ENCODE measurements around the gene SLC22A1.

DNA sequence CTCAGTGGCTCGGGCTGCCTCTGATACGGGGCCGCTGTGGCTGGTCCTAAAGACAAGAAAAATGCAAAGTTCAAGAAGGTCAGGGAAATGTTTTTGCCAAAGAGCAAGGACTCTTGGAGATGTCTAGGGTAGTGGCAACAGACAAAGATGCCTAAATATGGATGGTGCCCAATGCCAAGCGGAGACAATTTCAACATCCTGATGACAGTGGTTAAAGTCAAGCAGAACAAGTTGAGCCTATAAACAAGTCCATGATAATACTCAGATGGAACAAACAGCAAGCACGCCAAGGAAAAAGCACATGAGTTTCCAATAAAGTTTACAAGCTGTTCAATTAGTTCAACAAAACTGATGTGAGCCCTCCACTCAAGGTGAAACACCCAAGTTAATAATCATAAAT lies 51.1 kb downstream of the SLC22A1 start:
- TF ChIP-seq, protein P1, sequence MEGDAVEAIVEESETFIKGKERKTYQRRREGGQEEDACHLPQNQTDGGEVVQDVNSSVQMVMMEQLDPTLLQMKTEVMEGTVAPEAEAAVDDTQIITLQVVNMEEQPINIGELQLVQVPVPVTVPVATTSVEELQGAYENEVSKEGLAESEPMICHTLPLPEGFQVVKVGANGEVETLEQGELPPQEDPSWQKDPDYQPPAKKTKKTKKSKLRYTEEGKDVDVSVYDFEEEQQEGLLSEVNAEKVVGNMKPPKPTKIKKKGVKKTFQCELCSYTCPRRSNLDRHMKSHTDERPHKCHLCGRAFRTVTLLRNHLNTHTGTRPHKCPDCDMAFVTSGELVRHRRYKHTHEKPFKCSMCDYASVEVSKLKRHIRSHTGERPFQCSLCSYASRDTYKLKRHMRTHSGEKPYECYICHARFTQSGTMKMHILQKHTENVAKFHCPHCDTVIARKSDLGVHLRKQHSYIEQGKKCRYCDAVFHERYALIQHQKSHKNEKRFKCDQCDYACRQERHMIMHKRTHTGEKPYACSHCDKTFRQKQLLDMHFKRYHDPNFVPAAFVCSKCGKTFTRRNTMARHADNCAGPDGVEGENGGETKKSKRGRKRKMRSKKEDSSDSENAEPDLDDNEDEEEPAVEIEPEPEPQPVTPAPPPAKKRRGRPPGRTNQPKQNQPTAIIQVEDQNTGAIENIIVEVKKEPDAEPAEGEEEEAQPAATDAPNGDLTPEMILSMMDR (IDR thresholded peaks at IDR 0.05; ENCODE audit: insufficient read depth, low read depth, low read length) = no peak
- TF ChIP-seq EZH2 (IDR thresholded peaks at IDR 0.05; ENCODE audit: insufficient read depth, low read length) = no peak

All from astrocyte (in vitro differentiated cells and primary cell).